H9 (cell line): ENCODE data around the gene CDH4. TPM values are rescaled to one million over a fixed set of nuclear protein-coding genes. Genes with fewer than 3 reads are reported as not detected.

ENCODE experiments used
- DNase-seq: peaks from one replicate; pipeline ENCODE4 v3.0.0-alpha.2; 2017
- H2AFZ ChIP-seq: one replicate; pipeline ENCODE4 v1.6.1; 2013; ENCODE audit warnings: mild to moderate bottlenecking, low read length, control low read depth, moderate library complexity
- H2AK5ac ChIP-seq: 2 replicates; pipeline ENCODE4 v1.6.1; 2013; ENCODE audit warnings: low read length, control low read depth, mixed read lengths; ENCODE audit not compliant: insufficient read length
- H2BK120ac ChIP-seq: one replicate; pipeline ENCODE4 v1.6.1; 2013; ENCODE audit warnings: low read depth, mild to moderate bottlenecking, low read length, control low read depth, inconsistent platforms; ENCODE audit not compliant: poor library complexity, severe bottlenecking
- H2BK12ac ChIP-seq: 2 replicates; pipeline ENCODE4 v1.6.1; 2013; ENCODE audit warnings: low read length, control low read depth, mixed read lengths, low read depth; ENCODE audit not compliant: insufficient read length
- H2BK15ac ChIP-seq: 2 replicates; pipeline ENCODE4 v1.6.1; 2013; ENCODE audit warnings: low read depth, low read length, control low read depth
- H2BK20ac ChIP-seq: one replicate; pipeline ENCODE4 v1.6.1; 2013; ENCODE audit warnings: low read depth, mild to moderate bottlenecking, low read length, control low read depth, inconsistent platforms; ENCODE audit not compliant: poor library complexity, severe bottlenecking
- H2BK5ac ChIP-seq: 2 replicates; pipeline ENCODE4 v1.6.1; 2013; ENCODE audit warnings: low read length, control low read depth, mixed read lengths; ENCODE audit not compliant: insufficient read length
- H3K14ac ChIP-seq: 2 replicates; pipeline ENCODE4 v1.6.1; 2013; ENCODE audit warnings: low read length, control low read depth; ENCODE audit not compliant: insufficient read depth
- H3K18ac ChIP-seq: 2 replicates; pipeline ENCODE4 v1.6.1; 2013; ENCODE audit warnings: low read depth, mild to moderate bottlenecking, mixed read lengths, low read length, control low read depth; ENCODE audit not compliant: insufficient read length
- H3K23ac ChIP-seq: 2 replicates; pipeline ENCODE4 v1.6.1; 2013; ENCODE audit warnings: low read length, control low read depth, mixed read lengths, low read depth; ENCODE audit not compliant: insufficient read length
- H3K23me2 ChIP-seq: 2 replicates; pipeline ENCODE4 v1.6.1; 2013; ENCODE audit warnings: low read depth, mild to moderate bottlenecking, mixed read lengths, low read length, control low read depth; ENCODE audit not compliant: insufficient read length, poor library complexity, severe bottlenecking
- H3K27ac ChIP-seq: 2 replicates; pipeline ENCODE4 v1.5.1; 2013; ENCODE audit warnings: low read length, control low read depth, mixed read lengths, low read depth; ENCODE audit not compliant: insufficient read length
- H3K27me3 ChIP-seq: 2 replicates; pipeline ENCODE4 v1.6.1; 2013; ENCODE audit warnings: low read length, control low read depth, inconsistent platforms; ENCODE audit not compliant: insufficient read depth
- H3K4ac ChIP-seq: 2 replicates; pipeline ENCODE4 v1.6.1; 2013; ENCODE audit warnings: low read depth, mild to moderate bottlenecking, control low read depth, inconsistent platforms, low read length, moderate library complexity
- H3K4me1 ChIP-seq: 2 replicates; pipeline ENCODE4 v1.6.1; 2013; ENCODE audit warnings: low read length, control low read depth, inconsistent platforms; ENCODE audit not compliant: insufficient read depth
- H3K4me2 ChIP-seq: 2 replicates; pipeline ENCODE4 v1.6.1; 2013; ENCODE audit warnings: low read length, control low read depth, mixed read lengths; ENCODE audit not compliant: insufficient read length, insufficient read depth
- H3K56ac ChIP-seq: 2 replicates; pipeline ENCODE4 v1.6.1; 2013; ENCODE audit warnings: low read depth, mild to moderate bottlenecking, mixed read lengths, low read length, control low read depth; ENCODE audit not compliant: insufficient read length
- H3K79me1 ChIP-seq: 2 replicates; pipeline ENCODE4 v1.6.1; 2013; ENCODE audit warnings: low read depth, mild to moderate bottlenecking, moderate library complexity, low read length, control low read depth, inconsistent platforms; ENCODE audit not compliant: insufficient read depth, poor library complexity, severe bottlenecking
- H3K79me2 ChIP-seq: 2 replicates; pipeline ENCODE4 v1.6.1; 2013; ENCODE audit warnings: low read length, control low read depth, inconsistent platforms; ENCODE audit not compliant: insufficient read depth
- H3K9ac ChIP-seq: 2 replicates; pipeline ENCODE4 v1.6.1; 2013; ENCODE audit warnings: low read length, control low read depth, mixed read lengths; ENCODE audit not compliant: insufficient read length; ENCODE audit errors: extremely low read depth
- H3K9me3 ChIP-seq: one replicate; pipeline ENCODE4 v1.6.1; 2013; ENCODE audit warnings: low read depth, low read length, inconsistent platforms; ENCODE audit not compliant: control insufficient read depth
- H3T11ph ChIP-seq: one replicate; pipeline ENCODE4 v1.6.1; 2013; ENCODE audit warnings: mild to moderate bottlenecking, low read length, control low read depth, inconsistent platforms
- H4K20me1 ChIP-seq: one replicate; pipeline ENCODE4 v1.6.1; 2013; ENCODE audit not compliant: control insufficient read depth, insufficient read length, insufficient read depth
- H4K5ac ChIP-seq: 2 replicates; pipeline ENCODE4 v1.6.1; 2013; ENCODE audit warnings: low read depth, mild to moderate bottlenecking, mixed read lengths, low read length, control low read depth; ENCODE audit not compliant: insufficient read length
- H4K8ac ChIP-seq: replicated peaks from 2 replicates; pipeline ENCODE4 v1.6.1; 2013; ENCODE audit warnings: low read length, control low read depth, mixed read lengths, low read depth; ENCODE audit not compliant: insufficient read length
- H4K91ac ChIP-seq: 2 replicates; pipeline ENCODE4 v1.6.1; 2013; ENCODE audit warnings: low read depth, mild to moderate bottlenecking, moderate library complexity, mixed read lengths, low read length, control low read depth; ENCODE audit not compliant: insufficient read length
- H3K27ac Mint-ChIP-seq, 3 experiments: 2 replicates in 2 of 3; 3 replicates in 1 of 3; pipeline ENCODE4 v1.8.0; 2020 to 2021; ENCODE audit warnings: mixed read lengths in 3 of 3, mild to moderate bottlenecking in 1 of 3, moderate library complexity in 1 of 3
- H3K27me3 Mint-ChIP-seq: 2 replicates; pipeline ENCODE4 v1.8.0; 2021; ENCODE audit warnings: low read depth, mild to moderate bottlenecking, moderate library complexity, mixed read lengths
- H3K36me3 Mint-ChIP-seq, 3 experiments: 2 replicates in 2 of 3; 3 replicates in 1 of 3; pipeline ENCODE4 v1.8.0; 2020 to 2021; ENCODE audit warnings: low read depth in 3 of 3, mixed read lengths in 3 of 3; ENCODE audit not compliant: insufficient read depth in 1 of 3
- H3K4me1 Mint-ChIP-seq, 2 experiments: 2 replicates each; pipeline ENCODE4 v1.8.0; 2020; ENCODE audit warnings: mixed read lengths in 2 of 2
- H3K4me3 Mint-ChIP-seq, 2 experiments: 2 replicates in 1 of 2; 3 replicates in 1 of 2; pipeline ENCODE4 v1.8.0; 2020 to 2021; ENCODE audit warnings: mild to moderate bottlenecking in 2 of 2, mixed read lengths in 2 of 2, moderate library complexity in 1 of 2
- H3K9me3 Mint-ChIP-seq, 2 experiments: 2 replicates in 1 of 2; 3 replicates in 1 of 2; pipeline ENCODE4 v1.8.0; 2020; ENCODE audit warnings: mild to moderate bottlenecking in 2 of 2, mixed read lengths in 2 of 2, moderate library complexity in 1 of 2
- WGBS: extraction: QIAGEN DNeasy Blood & Tissue Kit; methylation state at CpG from one replicate; pipeline ENCODE4 v1.1.7; 2013; ENCODE audit warnings: missing lambda C conversion rate, low lambda C conversion rate, mixed read lengths; ENCODE audit not compliant: insufficient read length; ENCODE audit errors: extremely low coverage; 5-methylcytosine and 5-hydroxymethylcytosine counted together
- total RNA-seq: library from RNA; stranded (reverse); gene quantifications from 2 replicates; pipeline ENCODE4 v1.2.1, GENCODE V29; 2021
- TF ChIP-seq, protein P1 (sequence below): fragments of 200-600 bp; sonication (generic); conservative IDR thresholded peaks from 3 replicates; pipeline ENCODE4 v1.8.0; 2021; ENCODE audit warnings: antibody characterized with exemption, mild to moderate bottlenecking

CDH4 gene
- total RNA-seq, 1 experiment from 2014 or later = 3.0 TPM

DNA sequence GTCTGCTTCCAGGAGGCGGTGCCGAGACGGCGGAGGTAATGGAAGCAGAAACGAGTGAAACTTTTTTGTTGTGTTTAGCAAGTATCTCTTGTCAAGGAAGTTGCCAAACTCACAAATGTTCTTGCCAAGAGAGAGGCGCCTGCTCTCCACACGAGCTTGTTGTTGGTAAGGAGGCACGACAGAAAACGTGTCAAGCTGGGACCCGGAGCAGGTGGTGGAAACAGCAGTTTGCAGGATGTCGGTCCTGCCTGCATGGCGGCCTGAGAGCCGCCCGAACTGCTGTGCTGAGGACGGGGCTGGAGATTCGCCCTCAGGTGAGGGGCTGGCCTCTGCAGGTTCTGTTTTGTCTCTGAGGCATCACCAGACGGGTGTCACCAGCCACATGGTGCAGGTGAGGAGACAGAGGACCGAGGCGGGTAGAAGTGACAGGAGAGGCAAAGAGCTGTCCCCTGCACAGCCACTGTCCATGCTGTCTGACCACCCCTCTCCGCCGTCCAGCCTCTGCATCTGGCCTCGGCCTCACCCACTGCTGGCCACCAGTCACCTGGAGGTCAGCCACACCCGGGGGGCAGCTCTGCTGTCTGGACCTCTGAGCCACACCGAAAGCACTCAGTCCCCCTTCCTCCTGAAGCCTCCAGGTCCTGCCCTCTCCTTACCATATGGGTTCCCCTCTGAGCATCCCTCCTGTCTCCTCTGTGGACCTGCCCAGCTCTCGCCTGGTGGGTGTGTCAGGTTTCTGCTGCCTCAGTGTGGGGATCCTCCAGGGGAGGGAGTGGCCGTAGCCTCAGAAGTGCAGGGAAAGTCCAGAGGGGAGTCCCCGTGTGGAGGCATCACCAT, 552.1 kb downstream of the CDH4 start:
- H3K9ac ChIP-seq = no peak overlapping the region
- no peaks in the 10 kb centered on the region for H3K23me2 ChIP-seq
- Mint-ChIP-seq H3K36me3 (no peaks in the 10 kb centered on the region), H3K27ac (no peak overlapping the region; a peak in 2 of 7 replicates), H3K27me3 (peaks cover 38% of the 10 kb centered on the region), H3K4me1 (peaks cover 6 to 23% of the 10 kb centered on the region in 2 experiments; a peak in 3 of 4 replicates), H3K9me3 (no peaks in the 10 kb centered on the region), H3K4me3 (no peak overlapping the region)
- no CpG with 5 or more reads among the region's 27 CpGs for WGBS
- H4K8ac ChIP-seq = no peak overlapping the region
- H2BK20ac ChIP-seq = no peak overlapping the region
- no peak overlapping the region for H3T11ph ChIP-seq
- no peak overlapping the region for H3K4me2 ChIP-seq
- no peak overlapping the region for H3K56ac ChIP-seq
- no peak overlapping the region for H2BK5ac ChIP-seq
- no peak for DNase-seq
- no peaks in the 10 kb centered on the region for H3K79me1 ChIP-seq
- no peak overlapping the region for H3K27ac ChIP-seq
- no peak overlapping the region for H3K4ac ChIP-seq
- no peak overlapping the region; the same call in 1 of the 2 replicates for H3K14ac ChIP-seq
- TF ChIP-seq, protein P1, sequence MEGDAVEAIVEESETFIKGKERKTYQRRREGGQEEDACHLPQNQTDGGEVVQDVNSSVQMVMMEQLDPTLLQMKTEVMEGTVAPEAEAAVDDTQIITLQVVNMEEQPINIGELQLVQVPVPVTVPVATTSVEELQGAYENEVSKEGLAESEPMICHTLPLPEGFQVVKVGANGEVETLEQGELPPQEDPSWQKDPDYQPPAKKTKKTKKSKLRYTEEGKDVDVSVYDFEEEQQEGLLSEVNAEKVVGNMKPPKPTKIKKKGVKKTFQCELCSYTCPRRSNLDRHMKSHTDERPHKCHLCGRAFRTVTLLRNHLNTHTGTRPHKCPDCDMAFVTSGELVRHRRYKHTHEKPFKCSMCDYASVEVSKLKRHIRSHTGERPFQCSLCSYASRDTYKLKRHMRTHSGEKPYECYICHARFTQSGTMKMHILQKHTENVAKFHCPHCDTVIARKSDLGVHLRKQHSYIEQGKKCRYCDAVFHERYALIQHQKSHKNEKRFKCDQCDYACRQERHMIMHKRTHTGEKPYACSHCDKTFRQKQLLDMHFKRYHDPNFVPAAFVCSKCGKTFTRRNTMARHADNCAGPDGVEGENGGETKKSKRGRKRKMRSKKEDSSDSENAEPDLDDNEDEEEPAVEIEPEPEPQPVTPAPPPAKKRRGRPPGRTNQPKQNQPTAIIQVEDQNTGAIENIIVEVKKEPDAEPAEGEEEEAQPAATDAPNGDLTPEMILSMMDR = no peak
- H4K5ac ChIP-seq = no peak overlapping the region
- H3K23ac ChIP-seq = no peak overlapping the region
- no peak overlapping the region for H2AK5ac ChIP-seq
- H3K27me3 ChIP-seq = peaks cover 2% of the 10 kb centered on the region
- H3K9me3 ChIP-seq = no peaks in the 10 kb centered on the region
- H3K18ac ChIP-seq = no peak overlapping the region
- H2BK120ac ChIP-seq = no peak overlapping the region
- no peak overlapping the region for H2AFZ ChIP-seq
- no peaks in the 10 kb centered on the region for H3K79me2 ChIP-seq
- no peak overlapping the region for H2BK15ac ChIP-seq
- H2BK12ac ChIP-seq = no peak overlapping the region
- no peaks in the 10 kb centered on the region for H3K4me1 ChIP-seq
- H4K20me1 ChIP-seq = no peaks in the 10 kb centered on the region
- no peak overlapping the region for H4K91ac ChIP-seq
